GM23338 (cell line): ENCODE measurements around the gene VAPA. TPM values are rescaled to one million over a fixed set of nuclear protein-coding genes. Genes with fewer than 3 reads are reported as not detected.

Experiments used
- ATAC-seq: fragments of 200-7000 bp; cut with Tn5 transposase; 3 replicates; pipeline ENCODE4 v1.9.1; 2020
- DNase-seq: peaks from one replicate; pipeline ENCODE4 v3.0.0-alpha.2; 2015; ENCODE audit warnings: low spot score
- H2AFZ ChIP-seq: fragments of 200-600 bp; sonication (generic); 2 replicates; pipeline ENCODE4 v1.8.0; 2016; ENCODE audit warnings: antibody characterized with exemption, mild to moderate bottlenecking, moderate library complexity
- H3F3A ChIP-seq: fragments of 200-600 bp; sonication (generic); replicated peaks from 2 replicates; pipeline ENCODE4 v1.8.0; 2017; ENCODE audit warnings: antibody characterized with exemption, mixed run types, low read depth
- H3K27ac ChIP-seq: fragments of 200-600 bp; sonication (generic); 2 replicates; pipeline ENCODE4 v1.6.1; 2016; ENCODE audit warnings: low read depth
- H3K27me3 ChIP-seq: fragments of 200-600 bp; sonication (generic); 2 replicates; pipeline ENCODE4 v1.8.0; 2016; ENCODE audit warnings: mild to moderate bottlenecking, mixed run types, moderate library complexity; ENCODE audit not compliant: insufficient read depth
- H3K36me3 ChIP-seq: fragments of 200-600 bp; sonication (generic); 2 replicates; pipeline ENCODE4 v1.8.0; 2016; ENCODE audit warnings: mild to moderate bottlenecking; ENCODE audit not compliant: insufficient read depth
- H3K4me1 ChIP-seq: fragments of 200-600 bp; sonication (generic); 2 replicates; pipeline ENCODE4 v1.8.0; 2016; ENCODE audit warnings: mild to moderate bottlenecking, moderate library complexity; ENCODE audit not compliant: insufficient read depth
- H3K4me2 ChIP-seq: fragments of 200-600 bp; sonication (generic); 2 replicates; pipeline ENCODE4 v1.7.1; 2017; ENCODE audit warnings: mixed run types
- H3K4me3 ChIP-seq: fragments of 200-600 bp; sonication (generic); 2 replicates; pipeline ENCODE4 v1.6.1; 2016; ENCODE audit warnings: mixed run types
- H3K79me2 ChIP-seq: fragments of 200-600 bp; sonication (generic); replicated peaks from 2 replicates; pipeline ENCODE4 v1.8.0; 2017; ENCODE audit warnings: mild to moderate bottlenecking; ENCODE audit not compliant: insufficient read depth
- H3K9me2 ChIP-seq: fragments of 200-600 bp; sonication (generic); 2 replicates; pipeline ENCODE4 v1.8.0; 2017; ENCODE audit not compliant: insufficient read depth
- H4K20me1 ChIP-seq: fragments of 200-600 bp; sonication (generic); replicated peaks from 2 replicates; pipeline ENCODE4 v1.8.0; 2017; ENCODE audit warnings: mild to moderate bottlenecking; ENCODE audit not compliant: insufficient read depth
- H3K27ac Mint-ChIP-seq: 2 replicates; pipeline ENCODE4 v1.8.0; 2020; ENCODE audit warnings: inconsistent platforms, mild to moderate bottlenecking, moderate library complexity, mixed read lengths
- H3K27me3 Mint-ChIP-seq: 3 replicates; pipeline ENCODE4 v1.8.0; 2022; ENCODE audit warnings: low read depth, mild to moderate bottlenecking, moderate library complexity, mixed read lengths, inconsistent platforms; ENCODE audit not compliant: insufficient read depth, poor library complexity
- H3K36me3 Mint-ChIP-seq: 3 replicates; pipeline ENCODE4 v1.8.0; 2021; ENCODE audit warnings: low read depth, mild to moderate bottlenecking, inconsistent platforms, moderate library complexity, mixed read lengths
- H3K4me1 Mint-ChIP-seq: 3 replicates; pipeline ENCODE4 v1.8.0; 2020; ENCODE audit warnings: mild to moderate bottlenecking, inconsistent platforms, mixed read lengths
- H3K4me3 Mint-ChIP-seq: 3 replicates; pipeline ENCODE4 v1.8.0; 2021; ENCODE audit warnings: moderate library complexity, mild to moderate bottlenecking, inconsistent platforms, mixed read lengths
- H3K9me3 Mint-ChIP-seq: 3 replicates; pipeline ENCODE4 v1.8.0; 2020; ENCODE audit warnings: moderate library complexity, mild to moderate bottlenecking, inconsistent platforms, mixed read lengths
- CREB1 ChIP-seq: fragments of 250-450 bp; sonication (Bioruptor Pico); IDR thresholded peaks from 2 replicates; pipeline ENCODE4 v1.5.0; 2020; ENCODE audit warnings: low read depth, mild to moderate bottlenecking, moderate library complexity
- CTCF ChIP-seq, 2 experiments: fragments of 200-600 bp in 1 of 2; sonication (generic) in 1 of 2; conservative IDR thresholded peaks; 2 replicates each; pipeline versions ENCODE4 v1.5.1 to v1.6.1; 2016 to 2017; ENCODE audit warnings: antibody characterized with exemption in 2 of 2, low read depth in 2 of 2, mild to moderate bottlenecking in 2 of 2, moderate library complexity in 1 of 2
- ETS1 ChIP-seq: IDR thresholded peaks from 2 replicates; pipeline ENCODE4 v1.6.1; 2016; ENCODE audit warnings: antibody characterized with exemption
- EZH2 ChIP-seq: fragments of 200-600 bp; sonication (generic); IDR thresholded peaks from one replicate; pipeline ENCODE4 v1.8.0; 2017; ENCODE audit warnings: antibody characterized with exemption, mild to moderate bottlenecking, low read depth; ENCODE audit not compliant: unreplicated experiment
- EZH2phosphoT487 ChIP-seq: fragments of 200-600 bp; sonication (generic); IDR thresholded peaks from one replicate; pipeline ENCODE4 v1.8.1; 2018; ENCODE audit warnings: antibody characterized with exemption; ENCODE audit not compliant: unreplicated experiment
- JUNB ChIP-seq: IDR thresholded peaks from one replicate; pipeline ENCODE4 v1.6.1; 2016; ENCODE audit warnings: antibody characterized with exemption; ENCODE audit not compliant: unreplicated experiment
- NANOG ChIP-seq: IDR thresholded peaks from 2 replicates; pipeline ENCODE4 v1.6.1; 2016; ENCODE audit warnings: antibody characterized with exemption, borderline replicate concordance
- POLR2AphosphoS5 ChIP-seq: IDR thresholded peaks from 2 replicates; pipeline ENCODE4 v1.6.1; 2016; ENCODE audit warnings: antibody characterized with exemption, low read depth
- REST ChIP-seq: IDR thresholded peaks from one replicate; pipeline ENCODE4 v1.6.1; 2018; ENCODE audit warnings: antibody characterized with exemption; ENCODE audit not compliant: unreplicated experiment
- STAT1 ChIP-seq: IDR thresholded peaks from one replicate; pipeline ENCODE4 v1.6.1; 2016; ENCODE audit warnings: antibody characterized with exemption; ENCODE audit not compliant: unreplicated experiment
- ZNF114 ChIP-seq: fragments of 250-450 bp; sonication (Bioruptor Pico); IDR thresholded peaks from 2 replicates; pipeline ENCODE4 v1.5.0; 2020; ENCODE audit warnings: mild to moderate bottlenecking, moderate library complexity
- ZNF331 ChIP-seq: fragments of 250-450 bp; sonication (Bioruptor Pico); IDR thresholded peaks from 2 replicates; pipeline ENCODE4 v1.5.0; 2020; ENCODE audit warnings: low read depth, mild to moderate bottlenecking, moderate library complexity
- ZNF462 ChIP-seq: fragments of 250-450 bp; sonication (Bioruptor Pico); IDR thresholded peaks from 2 replicates; pipeline ENCODE4 v1.5.0; 2020; ENCODE audit warnings: mild to moderate bottlenecking, moderate library complexity
- polyA plus RNA-seq: library from polyadenylated mRNA; unstranded; fragments of >200 nt; fragmentation: Nextera tagmentation; extraction: Ambion mirVana; gene quantifications from 2 replicates; pipeline ENCODE4 v1.2.1, GENCODE V29; 2016
- total RNA-seq: library from RNA; depleted of rRNA; stranded (reverse); fragments of >200 nt; shearing (Covaris generic); gene quantifications from 2 replicates; pipeline ENCODE4 v1.2.3, GENCODE V29; 2014

Gene VAPA
- total and polyA plus RNA-seq, 2 experiments from 2014 or later, result 162 to 178 TPM

- no peaks in the 10 kb centered on the region; the same call in 1 of the 2 replicates for H3K9me2 ChIP-seq
- no peak overlapping the region for H3K27ac ChIP-seq
- H3K4me2 ChIP-seq, result no peak overlapping the region
- no peaks in the 10 kb centered on the region; the same call in 2 of the 3 replicates for H3K36me3 Mint-ChIP-seq
- peaks cover 9% of the 10 kb centered on the region for H3K9me3 Mint-ChIP-seq
- H3K4me1 Mint-ChIP-seq, result no peaks in the 10 kb centered on the region
- DNase-seq (no peak), ATAC-seq (no peak)
- H3K27me3 Mint-ChIP-seq, result peaks cover 5% of the 10 kb centered on the region
- H3K27me3 ChIP-seq, result no peaks in the 10 kb centered on the region
- no peaks in the 10 kb centered on the region for H3F3A ChIP-seq
- H4K20me1 ChIP-seq, result no peaks in the 10 kb centered on the region
- H3K4me3 Mint-ChIP-seq, result no peak overlapping the region
- H3K36me3 ChIP-seq, result no peaks in the 10 kb centered on the region
- H3K27ac Mint-ChIP-seq, result no peak overlapping the region
- H3K4me1 ChIP-seq, result no peaks in the 10 kb centered on the region
- H3K79me2 ChIP-seq, result no peaks in the 10 kb centered on the region
- TF ChIP-seq ZNF462 (CRISPR knock-in tag), result no peak
- TF ChIP-seq ZNF331 (CRISPR knock-in tag), result no peak
- no peak for TF ChIP-seq NANOG
- no peak for TF ChIP-seq CREB1 (CRISPR knock-in tag)
- no peak for TF ChIP-seq EZH2phosphoT487
- TF ChIP-seq REST, result no peak
- no peak for TF ChIP-seq ZNF114
- TF ChIP-seq JUNB, result no peak
- no peak for TF ChIP-seq POLR2AphosphoS5
- TF ChIP-seq EZH2, result no peak
- TF ChIP-seq ETS1, result no peak
- TF ChIP-seq CTCF (conservative IDR thresholded peaks at IDR 0.05; ENCODE audit: low read depth in 2 of 2), result no peak
- TF ChIP-seq STAT1, result no peak
- H2AFZ ChIP-seq, result no peak overlapping the region
- H3K4me3 ChIP-seq, result no peak overlapping the region
Measured at GRCh38 chr18:9994701-9995235, 81.0 kb downstream of the VAPA start.
